ENCODE data around the gene RNASE7.

Gene RNASE7

DNA sequence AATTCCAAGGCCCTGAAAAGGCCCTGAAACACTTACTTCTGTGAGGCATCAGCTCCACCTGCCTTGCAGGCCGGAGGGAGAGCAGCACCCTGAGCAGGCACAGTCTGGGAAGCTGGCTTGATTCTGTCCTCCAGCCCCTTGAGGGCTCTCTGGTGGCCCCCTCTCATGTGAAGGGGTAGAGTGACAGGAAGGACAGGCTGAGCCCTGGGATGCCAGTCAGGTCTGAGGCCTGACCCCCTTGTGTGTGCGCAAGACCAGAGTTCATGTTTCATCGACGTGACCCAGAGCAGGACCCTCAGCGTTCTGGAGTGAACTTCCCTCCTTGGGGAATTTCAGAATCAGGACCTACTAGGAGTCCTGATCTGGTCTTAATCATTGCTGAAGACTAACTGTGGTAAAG lies 16.7 kb downstream of the RNASE7 start:
- DNase-seq (ENCODE audit: low read depth) = no peak
- TF ChIP-seq, protein P1, sequence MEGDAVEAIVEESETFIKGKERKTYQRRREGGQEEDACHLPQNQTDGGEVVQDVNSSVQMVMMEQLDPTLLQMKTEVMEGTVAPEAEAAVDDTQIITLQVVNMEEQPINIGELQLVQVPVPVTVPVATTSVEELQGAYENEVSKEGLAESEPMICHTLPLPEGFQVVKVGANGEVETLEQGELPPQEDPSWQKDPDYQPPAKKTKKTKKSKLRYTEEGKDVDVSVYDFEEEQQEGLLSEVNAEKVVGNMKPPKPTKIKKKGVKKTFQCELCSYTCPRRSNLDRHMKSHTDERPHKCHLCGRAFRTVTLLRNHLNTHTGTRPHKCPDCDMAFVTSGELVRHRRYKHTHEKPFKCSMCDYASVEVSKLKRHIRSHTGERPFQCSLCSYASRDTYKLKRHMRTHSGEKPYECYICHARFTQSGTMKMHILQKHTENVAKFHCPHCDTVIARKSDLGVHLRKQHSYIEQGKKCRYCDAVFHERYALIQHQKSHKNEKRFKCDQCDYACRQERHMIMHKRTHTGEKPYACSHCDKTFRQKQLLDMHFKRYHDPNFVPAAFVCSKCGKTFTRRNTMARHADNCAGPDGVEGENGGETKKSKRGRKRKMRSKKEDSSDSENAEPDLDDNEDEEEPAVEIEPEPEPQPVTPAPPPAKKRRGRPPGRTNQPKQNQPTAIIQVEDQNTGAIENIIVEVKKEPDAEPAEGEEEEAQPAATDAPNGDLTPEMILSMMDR (IDR thresholded peaks at IDR 0.05; ENCODE audit: low read length, missing control alignments) = no peak
- no peak overlapping the region for H3K4me3 ChIP-seq (replicated peaks; ENCODE audit: low read depth, low read length)

DNA sequence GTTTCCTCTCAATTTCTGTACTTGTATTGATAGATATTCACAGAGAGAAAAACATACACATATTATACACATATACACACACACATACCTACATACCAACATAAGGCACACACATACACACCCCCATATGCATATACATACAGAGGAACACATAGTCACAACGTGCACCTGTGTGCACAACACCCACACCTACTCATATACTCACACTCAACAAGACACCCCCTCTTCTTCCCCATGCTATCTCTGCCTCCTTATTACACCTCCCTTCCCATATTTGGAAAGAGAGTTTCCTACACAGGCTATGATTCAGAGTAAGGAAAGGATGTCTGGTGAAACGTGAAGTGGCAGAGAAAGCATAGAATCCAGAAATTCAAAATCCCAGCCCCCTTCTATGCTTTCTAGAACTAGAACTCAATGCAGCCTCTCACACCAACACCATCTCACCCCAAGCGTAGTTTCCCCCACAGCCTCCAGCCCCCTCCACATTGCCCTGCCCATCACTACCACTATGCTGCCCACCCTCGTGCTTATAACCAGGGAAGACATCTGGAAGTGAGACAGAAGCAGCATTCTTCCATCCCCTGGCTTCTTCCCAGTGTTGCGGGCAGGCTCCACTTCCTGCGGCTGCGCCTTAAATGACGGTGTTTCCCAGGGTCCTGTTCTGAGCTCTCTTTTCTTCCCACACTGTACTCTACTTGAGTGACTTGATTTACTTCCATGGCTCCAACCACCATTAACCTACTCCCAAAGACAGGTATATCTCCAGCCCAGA lies 17.9 kb downstream of the RNASE7 start:
- no peak overlapping the region for H3K4me3 ChIP-seq (replicated peaks; ENCODE audit: low read depth, low read length)
- no peak for DNase-seq (ENCODE audit: low read depth)
- TF ChIP-seq, protein P1 (IDR thresholded peaks at IDR 0.05; ENCODE audit: low read length, missing control alignments) = no peak

GRCh38 chr14:21060614-21061346 lies 18.6 kb downstream of the RNASE7 start:
- H3K4me3 ChIP-seq (replicated peaks; ENCODE audit: low read depth, low read length) = no peak overlapping the region
- no peak for DNase-seq (ENCODE audit: low read depth)
- TF ChIP-seq, protein P1 (IDR thresholded peaks at IDR 0.05; ENCODE audit: low read length, missing control alignments) = no peak

- DNase-seq (ENCODE audit: low read depth) = no peak
- H3K4me3 ChIP-seq (replicated peaks; ENCODE audit: low read depth, low read length) = no peak overlapping the region
- TF ChIP-seq, protein P1 (IDR thresholded peaks at IDR 0.05; ENCODE audit: low read length, missing control alignments) = no peak
Observed at GRCh38 chr14:21061347-21061668, 19.1 kb downstream of the RNASE7 start.

DNA sequence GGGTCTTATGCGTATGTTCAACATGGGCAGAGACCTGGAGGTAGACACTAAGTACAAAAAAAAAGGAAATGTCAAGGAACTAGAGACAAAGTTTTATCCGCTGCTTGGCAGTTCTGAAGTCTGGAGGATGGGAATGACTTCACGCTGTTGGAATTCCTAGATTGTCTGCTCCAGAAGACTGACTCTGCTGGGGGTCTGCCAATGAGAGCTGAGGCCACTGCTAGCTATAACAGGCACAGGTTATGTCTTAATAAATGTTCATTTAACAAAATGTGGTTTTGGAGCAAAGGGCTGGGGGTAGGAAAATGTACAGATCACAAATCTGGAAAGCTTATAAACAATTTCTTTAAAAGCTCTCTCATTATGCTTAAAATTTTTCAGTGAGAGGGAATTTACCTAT lies 21.3 kb downstream of the RNASE7 start:
- no peak overlapping the region for H3K4me3 ChIP-seq (replicated peaks; ENCODE audit: low read depth, low read length)
- TF ChIP-seq, protein P1 (IDR thresholded peaks at IDR 0.05; ENCODE audit: low read length, missing control alignments) = no peak
- DNase-seq (ENCODE audit: low read depth) = peak; percentile 89

- DNase-seq (ENCODE audit: low read depth) = no peak
- TF ChIP-seq, protein P1 (IDR thresholded peaks at IDR 0.05; ENCODE audit: low read length, missing control alignments) = peak; percentile 32
Observed at GRCh38 chr14:21066882-21067502, 24.8 kb downstream of the RNASE7 start.

More at GRCh38 chr14:21066882-21067502, 24.8 kb downstream of the RNASE7 start:
- H3K4me3 ChIP-seq (replicated peaks; ENCODE audit: low read depth, low read length) = no peak overlapping the region

Measured in fibroblast of pulmonary artery (primary cell).